Measurements from ENCODE around the gene KCNF1.

KCNF1 gene

DNA sequence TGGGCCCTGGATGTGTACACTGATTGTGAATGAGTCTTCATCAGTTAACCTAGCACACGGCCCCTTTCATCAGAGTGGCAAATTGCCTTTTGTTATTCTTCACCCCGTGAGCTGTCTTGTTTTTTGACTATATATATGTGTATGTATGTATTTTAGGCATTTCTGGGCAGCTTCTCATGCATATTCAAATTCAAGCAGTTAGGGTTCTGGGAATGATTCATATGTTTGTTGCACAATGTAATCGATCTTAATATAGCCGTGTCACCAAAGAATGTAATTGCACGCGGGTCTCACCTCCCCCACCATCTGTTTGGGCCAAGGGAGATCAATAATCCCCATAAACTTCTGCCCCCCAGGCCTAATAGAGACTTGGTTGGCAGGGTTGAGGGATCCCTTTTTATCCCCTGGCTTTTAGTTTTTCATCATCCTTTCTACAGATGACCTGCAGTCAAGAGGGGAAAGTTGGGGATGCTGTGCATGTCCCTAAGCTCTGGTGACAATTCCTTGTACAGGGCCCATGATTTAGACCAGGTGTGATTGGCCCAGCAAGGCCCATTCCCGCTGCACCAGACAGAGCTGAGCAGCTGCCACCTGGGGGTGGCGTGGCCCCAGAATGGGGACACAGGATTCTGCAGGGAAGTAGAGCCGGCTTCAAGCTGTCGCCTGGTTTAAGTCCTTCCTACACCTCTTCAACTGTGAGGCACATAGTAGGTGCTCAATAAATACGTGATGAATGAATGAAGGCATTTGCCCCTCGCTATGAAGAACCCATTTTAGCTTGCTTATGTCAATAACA is 19.2 kb downstream of the KCNF1 start:
- in situ Hi-C loops (cut with MboI; ENCODE audit: low sequenced_read_pairs, unreplicated experiment): no loop called here
- DNase-seq (ENCODE audit: low spot score): no peak
- TF ChIP-seq, protein P1, sequence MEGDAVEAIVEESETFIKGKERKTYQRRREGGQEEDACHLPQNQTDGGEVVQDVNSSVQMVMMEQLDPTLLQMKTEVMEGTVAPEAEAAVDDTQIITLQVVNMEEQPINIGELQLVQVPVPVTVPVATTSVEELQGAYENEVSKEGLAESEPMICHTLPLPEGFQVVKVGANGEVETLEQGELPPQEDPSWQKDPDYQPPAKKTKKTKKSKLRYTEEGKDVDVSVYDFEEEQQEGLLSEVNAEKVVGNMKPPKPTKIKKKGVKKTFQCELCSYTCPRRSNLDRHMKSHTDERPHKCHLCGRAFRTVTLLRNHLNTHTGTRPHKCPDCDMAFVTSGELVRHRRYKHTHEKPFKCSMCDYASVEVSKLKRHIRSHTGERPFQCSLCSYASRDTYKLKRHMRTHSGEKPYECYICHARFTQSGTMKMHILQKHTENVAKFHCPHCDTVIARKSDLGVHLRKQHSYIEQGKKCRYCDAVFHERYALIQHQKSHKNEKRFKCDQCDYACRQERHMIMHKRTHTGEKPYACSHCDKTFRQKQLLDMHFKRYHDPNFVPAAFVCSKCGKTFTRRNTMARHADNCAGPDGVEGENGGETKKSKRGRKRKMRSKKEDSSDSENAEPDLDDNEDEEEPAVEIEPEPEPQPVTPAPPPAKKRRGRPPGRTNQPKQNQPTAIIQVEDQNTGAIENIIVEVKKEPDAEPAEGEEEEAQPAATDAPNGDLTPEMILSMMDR (IDR thresholded peaks at IDR 0.05; ENCODE audit: borderline replicate concordance, control extremely low read depth, extremely low read depth, insufficient read depth, missing control alignments): no peak

DNA sequence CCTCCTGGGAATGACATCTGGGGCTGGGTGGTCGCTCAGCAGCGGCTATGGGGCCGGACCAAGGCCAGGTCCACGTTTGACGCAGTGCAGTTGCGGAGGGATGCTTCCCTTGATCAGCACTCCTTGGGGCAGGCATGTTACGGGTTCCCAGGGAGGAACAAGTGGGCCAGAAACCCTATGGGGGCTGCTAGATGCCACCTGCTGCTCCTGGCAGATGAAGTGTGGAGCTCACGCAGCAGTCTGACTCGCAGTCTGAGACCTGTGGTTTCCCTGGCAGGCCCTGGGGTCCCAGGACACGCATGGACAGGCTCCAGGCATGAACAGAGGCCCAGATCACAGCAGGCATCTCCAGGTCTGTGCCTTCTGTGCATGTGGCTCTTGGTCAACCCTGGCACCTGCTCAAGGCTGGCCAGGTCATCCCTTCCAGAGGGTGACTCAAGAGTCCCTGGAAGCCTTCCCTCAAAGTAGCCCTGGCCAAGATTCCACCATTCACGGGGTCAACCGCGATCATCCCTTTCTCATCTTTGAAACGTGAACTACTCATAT is 20.0 kb downstream of the KCNF1 start:
- DNase-seq (ENCODE audit: low spot score): no peak
- TF ChIP-seq, protein P1 (IDR thresholded peaks at IDR 0.05; ENCODE audit: borderline replicate concordance, control extremely low read depth, extremely low read depth, insufficient read depth, missing control alignments): no peak
- in situ Hi-C loops (cut with MboI; ENCODE audit: low sequenced_read_pairs, unreplicated experiment): no loop called here

DNA sequence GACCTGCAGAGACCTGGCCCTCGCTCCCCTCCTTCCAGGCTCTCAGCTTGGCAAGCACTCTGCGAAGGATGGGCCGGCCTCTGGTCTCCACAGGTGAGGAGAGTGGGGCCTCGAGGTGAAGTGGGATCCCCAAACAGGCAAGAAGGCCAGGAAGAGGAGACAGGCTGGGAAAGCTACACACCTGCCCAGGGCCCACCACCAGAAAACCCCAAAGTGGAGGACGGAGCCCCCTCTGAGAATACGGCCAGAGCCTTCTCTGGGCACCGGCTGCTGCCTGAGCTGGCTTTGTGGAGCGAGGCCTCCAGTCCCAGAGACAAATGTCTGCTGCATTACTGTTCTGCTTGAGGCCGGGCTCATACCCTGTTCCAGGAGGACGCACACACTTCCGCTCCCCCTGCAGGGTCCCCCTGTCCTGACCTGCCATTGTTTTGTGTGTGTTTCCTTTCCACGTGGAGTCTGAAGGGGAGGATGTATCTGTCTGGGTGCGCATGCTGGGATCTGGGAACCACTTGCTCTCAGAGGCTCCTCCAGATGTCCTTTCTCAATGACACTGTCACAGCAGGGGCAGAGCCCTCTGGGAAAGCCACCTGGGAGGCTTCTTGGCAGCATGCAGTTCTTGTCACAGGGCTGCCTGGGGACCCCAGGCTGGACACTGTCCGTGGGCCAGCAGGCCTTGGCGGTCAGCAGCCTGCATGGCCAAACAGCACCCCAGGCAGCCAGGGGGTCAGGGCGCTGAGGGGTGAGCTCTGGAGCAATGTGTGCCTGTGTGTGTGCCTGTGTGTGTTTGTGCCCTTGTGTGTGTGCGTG is 20.8 kb downstream of the KCNF1 start:
- TF ChIP-seq, protein P1 (IDR thresholded peaks at IDR 0.05; ENCODE audit: borderline replicate concordance, control extremely low read depth, extremely low read depth, insufficient read depth, missing control alignments): no peak
- in situ Hi-C loops (cut with MboI; ENCODE audit: low sequenced_read_pairs, unreplicated experiment): no loop called here
- no peak for DNase-seq (ENCODE audit: low spot score)

DNA sequence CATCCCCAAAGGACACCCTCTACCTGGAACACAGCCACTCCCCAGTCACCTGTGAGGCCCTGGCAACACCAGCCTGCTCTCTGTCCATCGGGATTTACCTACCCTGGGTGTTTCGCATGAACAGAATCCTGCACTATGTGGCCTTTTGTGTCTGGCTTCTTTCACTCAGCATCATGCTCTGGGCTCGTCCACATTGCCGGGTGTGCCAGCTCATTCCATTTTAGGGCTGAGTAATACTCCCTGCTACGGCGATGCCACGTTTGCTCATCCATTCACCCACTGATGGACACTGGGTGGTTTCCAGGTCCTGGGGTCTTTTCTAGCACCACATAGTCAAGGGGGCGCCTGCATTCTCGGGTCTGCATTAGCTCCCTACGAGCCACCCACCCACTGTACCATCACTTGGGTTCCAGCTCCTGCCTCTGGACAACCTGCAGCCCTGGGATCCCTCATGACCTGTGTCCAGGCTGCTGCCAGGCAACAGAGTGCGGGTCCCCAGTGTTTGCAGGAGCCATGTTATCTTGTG is 22.0 kb downstream of the KCNF1 start:
- in situ Hi-C loops (cut with MboI; ENCODE audit: low sequenced_read_pairs, unreplicated experiment): no loop called here
- TF ChIP-seq, protein P1 (IDR thresholded peaks at IDR 0.05; ENCODE audit: borderline replicate concordance, control extremely low read depth, extremely low read depth, insufficient read depth, missing control alignments): no peak
- DNase-seq (ENCODE audit: low spot score): no peak

DNA sequence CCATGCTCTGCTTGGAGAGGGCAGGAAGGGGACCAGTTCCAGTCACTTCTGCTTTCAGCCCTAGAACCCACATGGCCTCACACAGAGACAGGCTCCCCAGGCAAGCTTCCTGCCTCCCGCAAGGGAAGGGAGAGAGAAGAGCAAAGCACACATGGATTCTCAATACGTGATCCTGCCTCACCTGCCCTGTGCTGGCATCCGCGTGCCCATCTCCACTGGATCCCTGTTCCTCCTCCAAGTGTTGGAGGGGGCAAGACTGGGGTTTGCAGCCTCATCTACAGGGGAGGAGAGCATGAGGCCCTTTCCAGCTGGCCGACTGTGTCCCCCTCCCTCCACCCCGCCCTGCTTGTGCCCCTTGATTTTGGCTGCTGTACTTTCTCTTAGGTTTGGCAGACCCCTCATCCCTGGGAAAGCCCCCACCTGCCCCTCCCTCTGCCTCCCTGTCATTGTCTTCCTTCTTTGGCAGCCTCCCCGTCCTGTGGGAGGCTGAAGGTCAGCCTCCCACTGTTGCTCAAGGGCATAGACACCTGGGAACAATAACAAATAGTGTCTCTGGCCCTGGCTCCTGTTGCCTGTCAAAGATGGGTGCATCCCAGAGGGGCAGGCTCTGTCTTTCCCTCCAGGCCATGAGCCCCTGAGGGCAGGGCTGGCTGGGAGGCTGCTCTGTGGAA is 22.7 kb downstream of the KCNF1 start:
- in situ Hi-C loops (cut with MboI; ENCODE audit: low sequenced_read_pairs, unreplicated experiment): no loop called here
- DNase-seq (ENCODE audit: low spot score): no peak
- TF ChIP-seq, protein P1 (IDR thresholded peaks at IDR 0.05; ENCODE audit: borderline replicate concordance, control extremely low read depth, extremely low read depth, insufficient read depth, missing control alignments): no peak

DNA sequence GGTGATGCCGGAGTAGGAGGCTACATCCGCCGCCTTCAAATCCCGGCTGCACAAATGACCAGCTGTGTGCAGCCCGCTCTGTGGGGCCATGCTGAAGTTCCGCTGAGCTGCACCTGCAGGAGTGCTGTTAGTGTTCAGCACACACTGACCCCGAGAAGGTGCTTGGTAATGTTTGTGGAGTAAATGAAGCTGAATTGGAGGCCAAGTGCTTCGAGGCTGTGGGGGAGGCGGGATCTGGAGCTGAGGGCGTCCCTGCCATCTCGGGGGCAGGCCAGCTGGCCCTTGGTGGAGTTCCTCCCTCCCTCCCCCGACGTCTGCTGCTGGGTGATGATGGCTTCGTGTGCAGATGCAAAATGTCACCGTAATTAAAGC is 23.2 kb downstream of the KCNF1 start:
- TF ChIP-seq, protein P1 (IDR thresholded peaks at IDR 0.05; ENCODE audit: borderline replicate concordance, control extremely low read depth, extremely low read depth, insufficient read depth, missing control alignments): no peak
- DNase-seq (ENCODE audit: low spot score): no peak
- in situ Hi-C loops (cut with MboI; ENCODE audit: low sequenced_read_pairs, unreplicated experiment): no loop called here

Measured in GM13976 (cell line).